HEK293 (cell line): ENCODE results near the gene ADCY4.
A peak's percentile ranks its signal among the peaks of the same experiment; 100 is the strongest.

Experiments
- BCL11B ChIP-seq: fragments of 450-650 bp; formaldehyde crosslinking; IDR thresholded peaks from 2 replicates; pipeline ENCODE4 v1.5.1; 2016; ENCODE audit warnings: low read depth, missing biosample characterization, missing genetic modification characterization
- FEZF1 ChIP-seq: fragments of 450-650 bp; formaldehyde crosslinking; IDR thresholded peaks from 2 replicates; pipeline ENCODE4 v1.5.1; 2016; ENCODE audit warnings: missing biosample characterization, missing genetic modification characterization
- SCRT1 ChIP-seq: fragments of 450-650 bp; formaldehyde crosslinking; IDR thresholded peaks from 2 replicates; pipeline ENCODE4 v1.5.1; 2016; ENCODE audit warnings: missing biosample characterization, missing genetic modification characterization, borderline replicate concordance
- SCRT2 ChIP-seq: fragments of 450-650 bp; formaldehyde crosslinking; IDR thresholded peaks from 2 replicates; pipeline ENCODE4 v1.5.1; 2016; ENCODE audit warnings: missing biosample characterization, missing genetic modification characterization
- ZBTB7A ChIP-seq: fragments of 450-650 bp; formaldehyde crosslinking; IDR thresholded peaks from 2 replicates; pipeline ENCODE4 v1.5.1; 2016; ENCODE audit warnings: low read depth, missing biosample characterization, missing genetic modification characterization
- ZFHX2 ChIP-seq: fragments of 450-650 bp; formaldehyde crosslinking; conservative IDR thresholded peaks from 2 replicates; pipeline ENCODE4 v1.5.1; 2016; ENCODE audit warnings: missing biosample characterization, missing genetic modification characterization
- ZFP3 ChIP-seq: fragments of 450-650 bp; formaldehyde crosslinking; IDR thresholded peaks from 2 replicates; pipeline ENCODE4 v1.5.1; 2016; ENCODE audit warnings: low read depth, missing biosample characterization, missing genetic modification characterization
- ZNF140 ChIP-seq: fragments of 450-650 bp; formaldehyde crosslinking; IDR thresholded peaks from 2 replicates; pipeline ENCODE4 v1.5.1; 2016; ENCODE audit warnings: missing biosample characterization, missing genetic modification characterization
- ZNF146 ChIP-seq: fragments of 450-650 bp; formaldehyde crosslinking; IDR thresholded peaks from 2 replicates; pipeline ENCODE4 v1.5.1; 2016; ENCODE audit warnings: missing biosample characterization, missing genetic modification characterization
- ZNF19 ChIP-seq: fragments of 450-650 bp; formaldehyde crosslinking; IDR thresholded peaks from 2 replicates; pipeline ENCODE4; 2016; ENCODE audit warnings: missing biosample characterization, missing genetic modification characterization, low read depth
- ZNF214 ChIP-seq: fragments of 450-650 bp; formaldehyde crosslinking; IDR thresholded peaks from 2 replicates; pipeline ENCODE4 v1.5.1; 2017; ENCODE audit warnings: missing biosample characterization, mild to moderate bottlenecking, missing genetic modification characterization, borderline replicate concordance
- ZNF274 ChIP-seq, 2 experiments: fragments of 200-500 bp in 1 of 2; fragments of 450-650 bp in 1 of 2; sonication (Bioruptor generic) in 1 of 2; formaldehyde crosslinking in 1 of 2; IDR thresholded peaks; 2 replicates each; pipeline versions ENCODE4 v1.5.1 to v1.6.1; 2014 to 2016; ENCODE audit warnings: borderline replicate concordance in 1 of 2, inconsistent platforms in 1 of 2, low read length in 1 of 2, missing biosample characterization in 1 of 2, missing genetic modification characterization in 1 of 2
- ZNF335 ChIP-seq: fragments of 450-650 bp; formaldehyde crosslinking; conservative IDR thresholded peaks from 2 replicates; pipeline ENCODE4 v1.5.1; 2016; ENCODE audit warnings: missing biosample characterization, missing genetic modification characterization
- ZNF529 ChIP-seq: fragments of 450-650 bp; formaldehyde crosslinking; IDR thresholded peaks from 2 replicates; pipeline ENCODE4 v1.5.1; 2017; ENCODE audit warnings: missing genetic modification characterization, missing biosample characterization; ENCODE audit not compliant: insufficient replicate concordance
- ZNF548 ChIP-seq: fragments of 450-650 bp; formaldehyde crosslinking; IDR thresholded peaks from 2 replicates; pipeline ENCODE4 v1.5.1; 2016; ENCODE audit warnings: missing biosample characterization, missing genetic modification characterization
- ZNF707 ChIP-seq: fragments of 450-650 bp; formaldehyde crosslinking; IDR thresholded peaks from 2 replicates; pipeline ENCODE4 v1.5.1; 2016; ENCODE audit warnings: missing biosample characterization, missing genetic modification characterization
- ZNF747 ChIP-seq: fragments of 450-650 bp; formaldehyde crosslinking; IDR thresholded peaks from 2 replicates; pipeline ENCODE4 v1.5.1; 2016; ENCODE audit warnings: missing biosample characterization, missing genetic modification characterization
- TF ChIP-seq, protein P1 (sequence below): fragments of 450-650 bp; formaldehyde crosslinking; IDR thresholded peaks from 2 replicates; pipeline ENCODE4 v1.5.1; 2016; ENCODE audit warnings: missing biosample characterization, missing genetic modification characterization
- TF ChIP-seq, protein P2 (sequence below): fragments of 450-650 bp; formaldehyde crosslinking; IDR thresholded peaks from 2 replicates; pipeline ENCODE4 v1.5.1; 2016; ENCODE audit warnings: missing biosample characterization, missing genetic modification characterization
- TF ChIP-seq, protein P3 (sequence below): fragments of 450-650 bp; formaldehyde crosslinking; conservative IDR thresholded peaks from 2 replicates; pipeline ENCODE4 v1.5.1; 2016; ENCODE audit warnings: low read depth, missing biosample characterization, missing genetic modification characterization
- TF ChIP-seq, protein P4 (sequence below): fragments of 450-650 bp; formaldehyde crosslinking; IDR thresholded peaks from 2 replicates; pipeline ENCODE4 v1.5.1; 2016; ENCODE audit warnings: missing biosample characterization, missing genetic modification characterization
- TF ChIP-seq, protein P5 (sequence below): fragments of 450-650 bp; formaldehyde crosslinking; IDR thresholded peaks from 2 replicates; pipeline ENCODE4 v1.5.1; 2016; ENCODE audit warnings: missing biosample characterization, missing genetic modification characterization
- TF ChIP-seq, protein P6 (sequence below): fragments of 450-650 bp; formaldehyde crosslinking; IDR thresholded peaks from 2 replicates; pipeline ENCODE4 v1.5.1; 2017; ENCODE audit warnings: missing biosample characterization, missing genetic modification characterization
- TF ChIP-seq, protein P7 (sequence below): fragments of 450-650 bp; formaldehyde crosslinking; IDR thresholded peaks from 2 replicates; pipeline ENCODE4 v1.5.1; 2017; ENCODE audit warnings: missing biosample characterization, mild to moderate bottlenecking, missing genetic modification characterization, moderate library complexity

ADCY4 gene

DNA sequence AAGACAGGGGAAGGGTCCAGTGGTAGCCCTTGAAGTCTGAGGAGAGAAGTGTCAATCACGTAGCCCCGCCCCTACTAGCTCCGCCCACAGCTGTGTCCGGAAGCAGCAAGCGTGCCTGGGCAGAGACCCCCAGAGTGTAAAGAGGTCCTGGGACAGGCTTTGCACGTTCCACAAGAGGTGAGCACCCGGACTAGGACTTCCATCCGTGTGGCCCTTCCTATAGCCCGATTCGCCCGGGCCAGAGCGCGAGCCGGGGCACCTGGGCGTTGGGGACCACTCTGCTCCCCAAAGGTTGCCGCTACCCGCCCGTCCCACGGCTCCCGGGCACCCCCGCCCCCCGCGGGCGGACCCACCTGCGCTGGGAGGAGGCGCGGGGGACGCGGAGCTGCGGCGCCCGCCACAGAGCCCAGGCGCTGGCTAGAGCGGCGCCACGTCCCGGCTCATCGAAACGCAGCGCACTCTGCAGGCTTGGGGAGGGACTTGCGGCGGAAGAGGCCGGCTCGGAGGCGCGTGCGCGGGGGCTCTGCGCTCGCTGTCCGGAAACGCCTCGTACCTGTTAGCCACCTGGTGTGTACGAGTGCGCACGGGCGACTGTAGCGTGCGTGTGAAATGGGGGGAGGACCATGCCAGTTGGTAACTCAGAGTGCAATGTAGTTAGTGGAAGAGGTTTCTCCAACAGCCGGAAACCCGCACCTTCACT, 63.6 kb downstream of the ADCY4 start, which contains the start of gene RABGGTA (continued):
- TF ChIP-seq ZNF747 (tag by site-specific recombination) (no peak), FEZF1 (tag by site-specific recombination) (no peak), ZBTB7A (tag by site-specific recombination) (peak; percentile 75), ZNF19 (tag by site-specific recombination) (no peak), SCRT2 (tag by site-specific recombination) (peak; percentile 94), ZNF529 (tag by site-specific recombination) (no peak), ZNF140 (tag by site-specific recombination) (no peak), ZNF335 (tag by site-specific recombination) (peak; percentile 70; the same call in 1 of the 2 replicates), ZFHX2 (peak; percentile 75), ZNF707 (tag by site-specific recombination) (no peak), ZNF146 (tag by site-specific recombination) (no peak), BCL11B (no peak), SCRT1 (tag by site-specific recombination) (no peak), ZFP3 (tag by site-specific recombination) (no peak), ZNF548 (tag by site-specific recombination) (no peak), ZNF214 (tag by site-specific recombination) (no peak), ZNF274 (IDR thresholded peaks at IDR 0.05; ENCODE audit: low read length) (no peak), ZNF274 (tag by site-specific recombination; IDR thresholded peaks at IDR 0.05; ENCODE audit: borderline replicate concordance) (no peak)
- TF ChIP-seq, protein P1, sequence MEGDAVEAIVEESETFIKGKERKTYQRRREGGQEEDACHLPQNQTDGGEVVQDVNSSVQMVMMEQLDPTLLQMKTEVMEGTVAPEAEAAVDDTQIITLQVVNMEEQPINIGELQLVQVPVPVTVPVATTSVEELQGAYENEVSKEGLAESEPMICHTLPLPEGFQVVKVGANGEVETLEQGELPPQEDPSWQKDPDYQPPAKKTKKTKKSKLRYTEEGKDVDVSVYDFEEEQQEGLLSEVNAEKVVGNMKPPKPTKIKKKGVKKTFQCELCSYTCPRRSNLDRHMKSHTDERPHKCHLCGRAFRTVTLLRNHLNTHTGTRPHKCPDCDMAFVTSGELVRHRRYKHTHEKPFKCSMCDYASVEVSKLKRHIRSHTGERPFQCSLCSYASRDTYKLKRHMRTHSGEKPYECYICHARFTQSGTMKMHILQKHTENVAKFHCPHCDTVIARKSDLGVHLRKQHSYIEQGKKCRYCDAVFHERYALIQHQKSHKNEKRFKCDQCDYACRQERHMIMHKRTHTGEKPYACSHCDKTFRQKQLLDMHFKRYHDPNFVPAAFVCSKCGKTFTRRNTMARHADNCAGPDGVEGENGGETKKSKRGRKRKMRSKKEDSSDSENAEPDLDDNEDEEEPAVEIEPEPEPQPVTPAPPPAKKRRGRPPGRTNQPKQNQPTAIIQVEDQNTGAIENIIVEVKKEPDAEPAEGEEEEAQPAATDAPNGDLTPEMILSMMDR (tag by site-specific recombination) = peak; percentile 96
- TF ChIP-seq, protein P2, sequence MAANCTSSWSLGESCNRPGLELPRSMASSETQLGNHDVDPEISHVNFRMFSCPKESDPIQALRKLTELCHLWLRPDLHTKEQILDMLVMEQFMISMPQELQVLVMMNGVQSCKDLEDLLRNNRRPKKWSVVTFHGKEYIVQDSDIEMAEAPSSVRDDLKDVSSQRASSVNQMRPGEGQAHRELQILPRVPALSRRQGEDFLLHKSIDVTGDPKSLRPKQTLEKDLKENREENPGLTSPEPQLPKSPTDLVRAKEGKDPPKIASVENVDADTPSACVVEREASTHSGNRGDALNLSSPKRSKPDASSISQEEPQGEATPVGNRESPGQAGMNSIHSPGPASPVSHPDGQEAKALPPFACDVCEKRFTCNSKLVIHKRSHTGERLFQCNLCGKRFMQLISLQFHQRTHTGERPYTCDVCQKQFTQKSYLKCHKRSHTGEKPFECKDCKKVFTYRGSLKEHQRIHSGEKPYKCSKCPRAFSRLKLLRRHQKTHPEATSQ (tag by site-specific recombination) = peak; percentile 84; the same call in 1 of the 2 replicates
- TF ChIP-seq, protein P3, sequence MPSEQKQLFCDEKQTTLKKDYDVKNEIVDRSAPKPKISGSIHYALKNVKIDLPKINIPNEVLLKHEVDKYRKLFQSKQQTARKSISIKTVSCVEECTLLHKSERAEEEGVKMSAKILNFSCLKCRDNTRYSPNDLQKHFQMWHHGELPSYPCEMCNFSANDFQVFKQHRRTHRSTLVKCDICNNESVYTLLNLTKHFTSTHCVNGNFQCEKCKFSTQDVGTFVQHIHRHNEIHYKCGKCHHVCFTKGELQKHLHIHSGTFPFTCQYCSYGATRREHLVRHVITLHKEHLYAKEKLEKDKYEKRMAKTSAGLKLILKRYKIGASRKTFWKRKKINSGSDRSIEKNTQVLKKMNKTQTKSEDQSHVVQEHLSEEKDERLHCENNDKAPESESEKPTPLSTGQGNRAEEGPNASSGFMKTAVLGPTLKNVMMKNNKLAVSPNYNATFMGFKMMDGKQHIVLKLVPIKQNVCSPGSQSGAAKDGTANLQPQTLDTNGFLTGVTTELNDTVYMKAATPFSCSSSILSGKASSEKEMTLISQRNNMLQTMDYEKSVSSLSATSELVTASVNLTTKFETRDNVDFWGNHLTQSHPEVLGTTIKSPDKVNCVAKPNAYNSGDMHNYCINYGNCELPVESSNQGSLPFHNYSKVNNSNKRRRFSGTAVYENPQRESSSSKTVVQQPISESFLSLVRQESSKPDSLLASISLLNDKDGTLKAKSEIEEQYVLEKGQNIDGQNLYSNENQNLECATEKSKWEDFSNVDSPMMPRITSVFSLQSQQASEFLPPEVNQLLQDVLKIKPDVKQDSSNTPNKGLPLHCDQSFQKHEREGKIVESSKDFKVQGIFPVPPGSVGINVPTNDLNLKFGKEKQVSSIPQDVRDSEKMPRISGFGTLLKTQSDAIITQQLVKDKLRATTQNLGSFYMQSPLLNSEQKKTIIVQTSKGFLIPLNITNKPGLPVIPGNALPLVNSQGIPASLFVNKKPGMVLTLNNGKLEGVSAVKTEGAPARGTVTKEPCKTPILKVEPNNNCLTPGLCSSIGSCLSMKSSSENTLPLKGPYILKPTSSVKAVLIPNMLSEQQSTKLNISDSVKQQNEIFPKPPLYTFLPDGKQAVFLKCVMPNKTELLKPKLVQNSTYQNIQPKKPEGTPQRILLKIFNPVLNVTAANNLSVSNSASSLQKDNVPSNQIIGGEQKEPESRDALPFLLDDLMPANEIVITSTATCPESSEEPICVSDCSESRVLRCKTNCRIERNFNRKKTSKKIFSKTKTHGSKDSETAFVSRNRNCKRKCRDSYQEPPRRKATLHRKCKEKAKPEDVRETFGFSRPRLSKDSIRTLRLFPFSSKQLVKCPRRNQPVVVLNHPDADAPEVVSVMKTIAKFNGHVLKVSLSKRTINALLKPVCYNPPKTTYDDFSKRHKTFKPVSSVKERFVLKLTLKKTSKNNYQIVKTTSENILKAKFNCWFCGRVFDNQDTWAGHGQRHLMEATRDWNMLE (tag by site-specific recombination) = 0 out of 2 replicates have a peak, but pooled peaks have one; percentile 34
- TF ChIP-seq, protein P4, sequence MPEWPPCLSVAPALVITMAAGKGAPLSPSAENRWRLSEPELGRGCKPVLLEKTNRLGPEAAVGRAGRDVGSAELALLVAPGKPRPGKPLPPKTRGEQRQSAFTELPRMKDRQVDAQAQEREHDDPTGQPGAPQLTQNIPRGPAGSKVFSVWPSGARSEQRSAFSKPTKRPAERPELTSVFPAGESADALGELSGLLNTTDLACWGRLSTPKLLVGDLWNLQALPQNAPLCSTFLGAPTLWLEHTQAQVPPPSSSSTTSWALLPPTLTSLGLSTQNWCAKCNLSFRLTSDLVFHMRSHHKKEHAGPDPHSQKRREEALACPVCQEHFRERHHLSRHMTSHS (tag by site-specific recombination) = no peak
- TF ChIP-seq, protein P5, sequence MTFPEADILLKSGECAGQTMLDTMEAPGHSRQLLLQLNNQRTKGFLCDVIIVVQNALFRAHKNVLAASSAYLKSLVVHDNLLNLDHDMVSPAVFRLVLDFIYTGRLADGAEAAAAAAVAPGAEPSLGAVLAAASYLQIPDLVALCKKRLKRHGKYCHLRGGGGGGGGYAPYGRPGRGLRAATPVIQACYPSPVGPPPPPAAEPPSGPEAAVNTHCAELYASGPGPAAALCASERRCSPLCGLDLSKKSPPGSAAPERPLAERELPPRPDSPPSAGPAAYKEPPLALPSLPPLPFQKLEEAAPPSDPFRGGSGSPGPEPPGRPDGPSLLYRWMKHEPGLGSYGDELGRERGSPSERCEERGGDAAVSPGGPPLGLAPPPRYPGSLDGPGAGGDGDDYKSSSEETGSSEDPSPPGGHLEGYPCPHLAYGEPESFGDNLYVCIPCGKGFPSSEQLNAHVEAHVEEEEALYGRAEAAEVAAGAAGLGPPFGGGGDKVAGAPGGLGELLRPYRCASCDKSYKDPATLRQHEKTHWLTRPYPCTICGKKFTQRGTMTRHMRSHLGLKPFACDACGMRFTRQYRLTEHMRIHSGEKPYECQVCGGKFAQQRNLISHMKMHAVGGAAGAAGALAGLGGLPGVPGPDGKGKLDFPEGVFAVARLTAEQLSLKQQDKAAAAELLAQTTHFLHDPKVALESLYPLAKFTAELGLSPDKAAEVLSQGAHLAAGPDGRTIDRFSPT (tag by site-specific recombination) = no peak
- TF ChIP-seq, protein P6, sequence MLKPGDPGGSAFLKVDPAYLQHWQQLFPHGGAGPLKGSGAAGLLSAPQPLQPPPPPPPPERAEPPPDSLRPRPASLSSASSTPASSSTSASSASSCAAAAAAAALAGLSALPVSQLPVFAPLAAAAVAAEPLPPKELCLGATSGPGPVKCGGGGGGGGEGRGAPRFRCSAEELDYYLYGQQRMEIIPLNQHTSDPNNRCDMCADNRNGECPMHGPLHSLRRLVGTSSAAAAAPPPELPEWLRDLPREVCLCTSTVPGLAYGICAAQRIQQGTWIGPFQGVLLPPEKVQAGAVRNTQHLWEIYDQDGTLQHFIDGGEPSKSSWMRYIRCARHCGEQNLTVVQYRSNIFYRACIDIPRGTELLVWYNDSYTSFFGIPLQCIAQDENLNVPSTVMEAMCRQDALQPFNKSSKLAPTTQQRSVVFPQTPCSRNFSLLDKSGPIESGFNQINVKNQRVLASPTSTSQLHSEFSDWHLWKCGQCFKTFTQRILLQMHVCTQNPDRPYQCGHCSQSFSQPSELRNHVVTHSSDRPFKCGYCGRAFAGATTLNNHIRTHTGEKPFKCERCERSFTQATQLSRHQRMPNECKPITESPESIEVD (tag by site-specific recombination) = no peak
- TF ChIP-seq, protein P7, sequence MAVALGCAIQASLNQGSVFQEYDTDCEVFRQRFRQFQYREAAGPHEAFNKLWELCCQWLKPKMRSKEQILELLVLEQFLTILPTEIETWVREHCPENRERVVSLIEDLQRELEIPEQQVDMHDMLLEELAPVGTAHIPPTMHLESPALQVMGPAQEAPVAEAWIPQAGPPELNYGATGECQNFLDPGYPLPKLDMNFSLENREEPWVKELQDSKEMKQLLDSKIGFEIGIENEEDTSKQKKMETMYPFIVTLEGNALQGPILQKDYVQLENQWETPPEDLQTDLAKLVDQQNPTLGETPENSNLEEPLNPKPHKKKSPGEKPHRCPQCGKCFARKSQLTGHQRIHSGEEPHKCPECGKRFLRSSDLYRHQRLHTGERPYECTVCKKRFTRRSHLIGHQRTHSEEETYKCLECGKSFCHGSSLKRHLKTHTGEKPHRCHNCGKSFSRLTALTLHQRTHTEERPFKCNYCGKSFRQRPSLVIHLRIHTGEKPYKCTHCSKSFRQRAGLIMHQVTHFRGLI (tag by site-specific recombination) = no peak
